H9 (cell line): ENCODE results near the gene PARD6B. TPM values are rescaled to one million over a fixed set of nuclear protein-coding genes. Genes with fewer than 3 reads are reported as not detected.
A peak's percentile ranks its signal among the peaks of the same experiment; 100 is the strongest.

ENCODE experiments used
- DNase-seq: peaks from one replicate; pipeline ENCODE4 v3.0.0-alpha.2; 2017
- H2AFZ ChIP-seq: one replicate; pipeline ENCODE4 v1.6.1; 2013; ENCODE audit warnings: mild to moderate bottlenecking, low read length, control low read depth, moderate library complexity
- H2AK5ac ChIP-seq: 2 replicates; pipeline ENCODE4 v1.6.1; 2013; ENCODE audit warnings: low read length, control low read depth, mixed read lengths; ENCODE audit not compliant: insufficient read length
- H2BK120ac ChIP-seq: one replicate; pipeline ENCODE4 v1.6.1; 2013; ENCODE audit warnings: low read depth, mild to moderate bottlenecking, low read length, control low read depth, inconsistent platforms; ENCODE audit not compliant: poor library complexity, severe bottlenecking
- H2BK12ac ChIP-seq: 2 replicates; pipeline ENCODE4 v1.6.1; 2013; ENCODE audit warnings: low read length, control low read depth, mixed read lengths, low read depth; ENCODE audit not compliant: insufficient read length
- H2BK15ac ChIP-seq: 2 replicates; pipeline ENCODE4 v1.6.1; 2013; ENCODE audit warnings: low read depth, low read length, control low read depth
- H2BK20ac ChIP-seq: one replicate; pipeline ENCODE4 v1.6.1; 2013; ENCODE audit warnings: low read depth, mild to moderate bottlenecking, low read length, control low read depth, inconsistent platforms; ENCODE audit not compliant: poor library complexity, severe bottlenecking
- H2BK5ac ChIP-seq: 2 replicates; pipeline ENCODE4 v1.6.1; 2013; ENCODE audit warnings: low read length, control low read depth, mixed read lengths; ENCODE audit not compliant: insufficient read length
- H3K14ac ChIP-seq: 2 replicates; pipeline ENCODE4 v1.6.1; 2013; ENCODE audit warnings: low read length, control low read depth; ENCODE audit not compliant: insufficient read depth
- H3K18ac ChIP-seq: 2 replicates; pipeline ENCODE4 v1.6.1; 2013; ENCODE audit warnings: low read depth, mild to moderate bottlenecking, mixed read lengths, low read length, control low read depth; ENCODE audit not compliant: insufficient read length
- H3K23ac ChIP-seq: 2 replicates; pipeline ENCODE4 v1.6.1; 2013; ENCODE audit warnings: low read length, control low read depth, mixed read lengths, low read depth; ENCODE audit not compliant: insufficient read length
- H3K23me2 ChIP-seq: 2 replicates; pipeline ENCODE4 v1.6.1; 2013; ENCODE audit warnings: low read depth, mild to moderate bottlenecking, mixed read lengths, low read length, control low read depth; ENCODE audit not compliant: insufficient read length, poor library complexity, severe bottlenecking
- H3K27ac ChIP-seq: 2 replicates; pipeline ENCODE4 v1.5.1; 2013; ENCODE audit warnings: low read length, control low read depth, mixed read lengths, low read depth; ENCODE audit not compliant: insufficient read length
- H3K27me3 ChIP-seq: 2 replicates; pipeline ENCODE4 v1.6.1; 2013; ENCODE audit warnings: low read length, control low read depth, inconsistent platforms; ENCODE audit not compliant: insufficient read depth
- H3K4ac ChIP-seq: 2 replicates; pipeline ENCODE4 v1.6.1; 2013; ENCODE audit warnings: low read depth, mild to moderate bottlenecking, control low read depth, inconsistent platforms, low read length, moderate library complexity
- H3K4me1 ChIP-seq: 2 replicates; pipeline ENCODE4 v1.6.1; 2013; ENCODE audit warnings: low read length, control low read depth, inconsistent platforms; ENCODE audit not compliant: insufficient read depth
- H3K4me2 ChIP-seq: 2 replicates; pipeline ENCODE4 v1.6.1; 2013; ENCODE audit warnings: low read length, control low read depth, mixed read lengths; ENCODE audit not compliant: insufficient read length, insufficient read depth
- H3K56ac ChIP-seq: 2 replicates; pipeline ENCODE4 v1.6.1; 2013; ENCODE audit warnings: low read depth, mild to moderate bottlenecking, mixed read lengths, low read length, control low read depth; ENCODE audit not compliant: insufficient read length
- H3K79me1 ChIP-seq: 2 replicates; pipeline ENCODE4 v1.6.1; 2013; ENCODE audit warnings: low read depth, mild to moderate bottlenecking, moderate library complexity, low read length, control low read depth, inconsistent platforms; ENCODE audit not compliant: insufficient read depth, poor library complexity, severe bottlenecking
- H3K79me2 ChIP-seq: 2 replicates; pipeline ENCODE4 v1.6.1; 2013; ENCODE audit warnings: low read length, control low read depth, inconsistent platforms; ENCODE audit not compliant: insufficient read depth
- H3K9ac ChIP-seq: 2 replicates; pipeline ENCODE4 v1.6.1; 2013; ENCODE audit warnings: low read length, control low read depth, mixed read lengths; ENCODE audit not compliant: insufficient read length; ENCODE audit errors: extremely low read depth
- H3K9me3 ChIP-seq: one replicate; pipeline ENCODE4 v1.6.1; 2013; ENCODE audit warnings: low read depth, low read length, inconsistent platforms; ENCODE audit not compliant: control insufficient read depth
- H3T11ph ChIP-seq: one replicate; pipeline ENCODE4 v1.6.1; 2013; ENCODE audit warnings: mild to moderate bottlenecking, low read length, control low read depth, inconsistent platforms
- H4K20me1 ChIP-seq: one replicate; pipeline ENCODE4 v1.6.1; 2013; ENCODE audit not compliant: control insufficient read depth, insufficient read length, insufficient read depth
- H4K5ac ChIP-seq: 2 replicates; pipeline ENCODE4 v1.6.1; 2013; ENCODE audit warnings: low read depth, mild to moderate bottlenecking, mixed read lengths, low read length, control low read depth; ENCODE audit not compliant: insufficient read length
- H4K8ac ChIP-seq: replicated peaks from 2 replicates; pipeline ENCODE4 v1.6.1; 2013; ENCODE audit warnings: low read length, control low read depth, mixed read lengths, low read depth; ENCODE audit not compliant: insufficient read length
- H4K91ac ChIP-seq: 2 replicates; pipeline ENCODE4 v1.6.1; 2013; ENCODE audit warnings: low read depth, mild to moderate bottlenecking, moderate library complexity, mixed read lengths, low read length, control low read depth; ENCODE audit not compliant: insufficient read length
- H3K27ac Mint-ChIP-seq, 3 experiments: 2 replicates in 2 of 3; 3 replicates in 1 of 3; pipeline ENCODE4 v1.8.0; 2020 to 2021; ENCODE audit warnings: mixed read lengths in 3 of 3, mild to moderate bottlenecking in 1 of 3, moderate library complexity in 1 of 3
- H3K27me3 Mint-ChIP-seq: 2 replicates; pipeline ENCODE4 v1.8.0; 2021; ENCODE audit warnings: low read depth, mild to moderate bottlenecking, moderate library complexity, mixed read lengths
- H3K36me3 Mint-ChIP-seq, 3 experiments: 2 replicates in 2 of 3; 3 replicates in 1 of 3; pipeline ENCODE4 v1.8.0; 2020 to 2021; ENCODE audit warnings: low read depth in 3 of 3, mixed read lengths in 3 of 3; ENCODE audit not compliant: insufficient read depth in 1 of 3
- H3K4me1 Mint-ChIP-seq, 2 experiments: 2 replicates each; pipeline ENCODE4 v1.8.0; 2020; ENCODE audit warnings: mixed read lengths in 2 of 2
- H3K4me3 Mint-ChIP-seq, 2 experiments: 2 replicates in 1 of 2; 3 replicates in 1 of 2; pipeline ENCODE4 v1.8.0; 2020 to 2021; ENCODE audit warnings: mild to moderate bottlenecking in 2 of 2, mixed read lengths in 2 of 2, moderate library complexity in 1 of 2
- H3K9me3 Mint-ChIP-seq, 2 experiments: 2 replicates in 1 of 2; 3 replicates in 1 of 2; pipeline ENCODE4 v1.8.0; 2020; ENCODE audit warnings: mild to moderate bottlenecking in 2 of 2, mixed read lengths in 2 of 2, moderate library complexity in 1 of 2
- WGBS: extraction: QIAGEN DNeasy Blood & Tissue Kit; methylation state at CpG from one replicate; pipeline ENCODE4 v1.1.7; 2013; ENCODE audit warnings: missing lambda C conversion rate, low lambda C conversion rate, mixed read lengths; ENCODE audit not compliant: insufficient read length; ENCODE audit errors: extremely low coverage; 5-methylcytosine and 5-hydroxymethylcytosine counted together
- total RNA-seq: library from RNA; stranded (reverse); gene quantifications from 2 replicates; pipeline ENCODE4 v1.2.1, GENCODE V29; 2021
- TF ChIP-seq, protein P1 (sequence below): fragments of 200-600 bp; sonication (generic); conservative IDR thresholded peaks from 3 replicates; pipeline ENCODE4 v1.8.0; 2021; ENCODE audit warnings: antibody characterized with exemption, mild to moderate bottlenecking

The PARD6B gene
- total RNA-seq, 1 experiment from 2014 or later: 27.4 TPM

DNA sequence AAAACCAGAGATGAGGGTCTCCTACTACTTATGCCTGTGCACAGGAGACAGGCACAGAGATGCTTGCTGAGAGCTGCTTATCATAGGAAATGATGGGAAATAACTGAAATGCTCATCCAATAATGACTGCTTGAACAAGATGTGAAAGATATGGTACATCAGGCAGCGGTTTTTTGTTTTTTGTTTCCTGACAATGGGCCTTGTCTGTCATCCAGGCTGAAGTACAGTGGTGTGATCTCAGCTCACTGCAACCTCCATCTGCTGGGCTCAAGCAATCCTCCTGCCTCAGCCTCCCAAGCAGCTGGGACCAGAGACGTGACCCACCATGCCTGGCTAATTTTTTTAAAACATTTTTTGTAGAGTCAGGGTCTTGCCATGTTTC lies 38.8 kb upstream of the PARD6B start:
- H3T11ph ChIP-seq: no peak overlapping the region
- H3K4ac ChIP-seq: no peak overlapping the region
- Mint-ChIP-seq H3K36me3 (no peaks in the 10 kb centered on the region), H3K27ac (no peak overlapping the region), H3K9me3 (no peaks in the 10 kb centered on the region), H3K27me3 (peaks cover 22% of the 10 kb centered on the region), H3K4me3 (no peak overlapping the region), H3K4me1 (peaks cover 31 to 43% of the 10 kb centered on the region in 2 experiments)
- no peak overlapping the region for H4K91ac ChIP-seq
- no peaks in the 10 kb centered on the region for H4K20me1 ChIP-seq
- no peaks in the 10 kb centered on the region for H3K27me3 ChIP-seq
- peaks cover 21% of the 10 kb centered on the region for H3K23me2 ChIP-seq
- H3K4me1 ChIP-seq: peaks cover 3% of the 10 kb centered on the region; the same call in 1 of the 2 replicates
- no peak overlapping the region for H3K18ac ChIP-seq
- no peak overlapping the region for H2BK5ac ChIP-seq
- H2BK12ac ChIP-seq: no peak overlapping the region
- H3K79me2 ChIP-seq: no peaks in the 10 kb centered on the region
- no peak overlapping the region for H4K8ac ChIP-seq
- no peak overlapping the region for H3K14ac ChIP-seq
- no peak overlapping the region for H2AK5ac ChIP-seq
- no peak overlapping the region for H4K5ac ChIP-seq
- no peak overlapping the region for H3K56ac ChIP-seq
- no peak overlapping the region for H2BK15ac ChIP-seq
- TF ChIP-seq, protein P1, sequence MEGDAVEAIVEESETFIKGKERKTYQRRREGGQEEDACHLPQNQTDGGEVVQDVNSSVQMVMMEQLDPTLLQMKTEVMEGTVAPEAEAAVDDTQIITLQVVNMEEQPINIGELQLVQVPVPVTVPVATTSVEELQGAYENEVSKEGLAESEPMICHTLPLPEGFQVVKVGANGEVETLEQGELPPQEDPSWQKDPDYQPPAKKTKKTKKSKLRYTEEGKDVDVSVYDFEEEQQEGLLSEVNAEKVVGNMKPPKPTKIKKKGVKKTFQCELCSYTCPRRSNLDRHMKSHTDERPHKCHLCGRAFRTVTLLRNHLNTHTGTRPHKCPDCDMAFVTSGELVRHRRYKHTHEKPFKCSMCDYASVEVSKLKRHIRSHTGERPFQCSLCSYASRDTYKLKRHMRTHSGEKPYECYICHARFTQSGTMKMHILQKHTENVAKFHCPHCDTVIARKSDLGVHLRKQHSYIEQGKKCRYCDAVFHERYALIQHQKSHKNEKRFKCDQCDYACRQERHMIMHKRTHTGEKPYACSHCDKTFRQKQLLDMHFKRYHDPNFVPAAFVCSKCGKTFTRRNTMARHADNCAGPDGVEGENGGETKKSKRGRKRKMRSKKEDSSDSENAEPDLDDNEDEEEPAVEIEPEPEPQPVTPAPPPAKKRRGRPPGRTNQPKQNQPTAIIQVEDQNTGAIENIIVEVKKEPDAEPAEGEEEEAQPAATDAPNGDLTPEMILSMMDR: no peak
- WGBS: no CpG with 5 or more reads among the region's 2 CpGs
- H3K27ac ChIP-seq: no peak overlapping the region
- no peaks in the 10 kb centered on the region for H3K79me1 ChIP-seq
- H3K9ac ChIP-seq: no peak overlapping the region
- H2BK120ac ChIP-seq: no peak overlapping the region
- peak overlapping the region; percentile 93 for H3K4me2 ChIP-seq
- H2BK20ac ChIP-seq: no peak overlapping the region
- no peak overlapping the region for H2AFZ ChIP-seq
- H3K9me3 ChIP-seq: no peaks in the 10 kb centered on the region
- DNase-seq: no peak
- H3K23ac ChIP-seq: no peak overlapping the region
